NCI-H524 treated with DMSO at 0.1 percent for 48 hours (cell line): ENCODE data around the gene RHBG.

Experiments used
- DNase-seq: peaks from one replicate; lab custom pipeline; 2025; lab: John Stamatoyannopoulos, UW

Gene RHBG

DNA sequence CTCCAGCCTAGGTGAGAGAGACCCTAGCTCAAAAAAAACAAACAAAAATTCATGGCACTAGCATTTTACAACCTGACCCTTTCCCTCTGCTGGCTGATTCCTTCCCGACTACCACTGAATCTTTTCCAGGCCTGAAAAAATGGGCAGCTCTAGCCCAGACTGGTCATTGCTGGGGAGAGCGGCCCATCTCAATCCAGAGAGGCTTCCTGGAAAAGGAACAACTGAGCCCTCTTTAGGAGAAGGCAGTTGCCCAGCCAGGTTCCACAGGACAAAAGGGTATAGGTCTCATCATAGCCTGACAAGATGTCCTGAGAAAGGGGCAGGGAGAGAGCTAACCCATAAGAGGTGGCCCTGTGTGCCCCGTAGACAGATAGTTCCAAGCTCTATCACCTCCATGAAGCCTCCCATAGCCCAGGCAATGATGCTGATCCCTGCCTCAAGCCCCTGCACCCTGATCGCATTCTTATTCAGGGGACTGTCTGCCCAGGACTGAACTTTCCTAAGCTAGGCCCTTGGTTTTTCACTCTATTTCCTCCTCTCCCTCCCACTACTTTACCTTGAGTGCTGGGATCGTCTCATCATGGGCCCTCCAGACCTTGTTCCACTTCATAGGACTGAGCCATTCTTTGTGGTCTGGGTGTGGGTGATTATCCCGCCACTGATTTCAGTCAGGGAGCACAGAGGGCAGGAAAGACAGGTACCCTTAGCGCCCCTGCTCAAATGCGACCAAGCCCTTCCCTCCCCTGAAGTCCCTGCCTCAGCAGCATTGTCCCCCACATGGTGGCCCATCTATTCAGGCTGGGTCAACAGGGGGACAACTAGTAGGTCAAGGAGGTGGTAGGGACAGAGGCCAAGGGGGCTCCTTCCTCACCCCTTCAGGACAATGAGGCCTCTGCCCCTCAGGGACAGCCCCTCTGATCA is 18.2 kb downstream of the RHBG start:
- no peak for DNase-seq

DNA sequence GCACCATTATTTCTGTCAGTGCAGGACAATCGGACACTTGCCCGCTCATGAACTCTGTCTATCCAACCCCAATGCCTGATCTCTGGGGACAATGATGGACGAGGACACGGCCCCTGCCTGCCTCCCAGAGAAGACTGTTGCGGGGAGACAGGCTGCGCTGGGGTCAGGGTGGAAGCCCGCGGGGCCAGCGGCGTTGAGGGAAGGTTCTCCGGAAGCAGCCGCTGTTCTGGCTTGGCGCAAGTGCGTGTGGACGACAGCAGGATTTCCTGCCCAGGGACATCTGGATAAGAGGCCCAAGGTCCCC is 18.8 kb downstream of the RHBG start:
- DNase-seq = no peak

DNA sequence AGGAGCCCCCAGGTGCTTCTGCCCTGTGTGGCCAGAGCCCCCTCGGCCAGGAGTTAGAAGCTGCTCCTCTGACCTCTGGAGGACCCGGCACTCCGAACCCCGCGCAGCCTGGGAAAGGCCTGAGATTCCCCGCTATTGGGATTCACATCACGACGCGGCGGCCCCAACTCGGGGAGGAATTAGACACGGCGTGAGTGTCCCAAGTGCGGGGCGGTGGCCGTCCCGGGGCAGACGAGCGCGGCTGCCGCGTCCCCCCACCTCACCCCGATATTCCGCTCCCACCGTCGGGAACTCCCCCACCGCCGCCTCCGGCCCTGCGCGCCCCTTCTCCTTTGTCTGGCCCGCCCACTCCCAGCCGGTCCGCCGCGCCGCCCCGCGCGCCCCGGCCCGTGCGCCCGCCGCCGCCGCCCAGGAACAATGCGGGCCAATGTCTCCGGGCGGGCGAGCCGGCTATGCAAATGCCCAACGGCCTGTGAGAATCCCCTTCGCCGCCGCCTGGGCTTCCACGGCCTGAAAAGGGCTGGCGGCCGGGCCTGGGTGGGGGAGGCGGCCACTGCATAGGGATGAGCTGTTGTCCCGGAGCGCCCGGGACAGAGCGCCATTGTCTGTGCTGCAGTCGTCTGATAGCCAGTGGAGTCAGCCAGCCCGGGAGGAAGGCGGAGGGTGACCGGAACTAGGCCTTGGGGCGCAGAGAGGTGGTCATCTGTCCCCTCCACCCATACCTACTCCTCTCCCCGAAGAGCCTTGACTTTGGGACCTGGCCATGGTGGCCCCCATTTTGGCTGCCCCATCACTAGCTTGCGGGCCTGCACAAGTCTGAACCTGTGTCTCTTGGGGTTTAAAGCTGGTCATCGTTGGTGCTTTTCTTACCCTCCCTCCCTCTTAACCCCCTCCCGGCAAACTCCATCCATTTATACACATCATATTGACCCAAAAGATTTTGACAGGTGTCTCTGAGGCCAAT is 19.4 kb downstream of the RHBG start:
- no peak for DNase-seq

- DNase-seq = no peak
Observed at GRCh38 chr1:156389311-156389710, 20.3 kb downstream of the RHBG start.

- no peak for DNase-seq
Observed at GRCh38 chr1:156390469-156391365, 21.7 kb downstream of the RHBG start.

DNA sequence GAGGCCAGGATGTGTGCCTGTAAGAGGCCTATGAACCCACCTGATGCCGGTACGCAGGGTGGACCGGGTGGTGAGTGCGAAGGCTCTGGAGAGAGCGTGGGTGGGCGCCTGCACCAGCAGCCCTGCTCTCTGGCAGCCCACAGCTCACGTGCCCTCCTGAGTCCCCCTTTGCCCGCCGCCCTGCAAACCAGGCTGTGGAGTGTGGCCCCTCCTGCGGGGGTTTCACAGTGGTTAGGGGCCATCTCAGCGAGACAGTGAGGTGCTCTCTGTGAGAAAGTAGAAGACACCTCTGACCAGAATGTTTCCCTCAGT is 22.3 kb downstream of the RHBG start:
- no peak for DNase-seq

DNA sequence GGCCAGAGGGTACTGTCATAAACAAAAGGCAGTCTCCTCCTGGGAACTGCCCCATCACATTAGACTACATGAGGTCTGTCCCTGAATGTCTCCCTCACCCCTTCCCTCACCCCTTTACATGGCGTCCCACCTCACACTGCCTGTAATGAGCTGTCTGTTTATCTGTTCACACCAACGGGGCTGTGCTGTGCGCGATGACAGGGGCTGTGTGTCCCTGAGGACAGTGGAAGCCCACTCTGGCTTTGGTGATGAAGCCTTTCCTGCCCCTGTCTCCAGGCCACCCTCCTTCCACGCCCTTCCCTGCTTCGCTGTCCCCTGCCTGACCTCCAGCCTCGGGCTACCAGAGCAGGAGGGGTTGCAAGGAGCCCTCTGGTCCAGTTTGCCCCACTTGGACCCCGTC is 22.7 kb downstream of the RHBG start:
- DNase-seq = no peak

GRCh38 chr1:156392452-156392853 is 23.4 kb downstream of the RHBG start:
- DNase-seq = peak; percentile 71

GRCh38 chr1:156393095-156393494 is 24.1 kb downstream of the RHBG start:
- DNase-seq = no peak

- no peak for DNase-seq
Observed at GRCh38 chr1:156394082-156394481, 25.1 kb downstream of the RHBG start.

- DNase-seq = no peak
Observed at GRCh38 chr1:156394835-156395461, 25.9 kb downstream of the RHBG start.

DNA sequence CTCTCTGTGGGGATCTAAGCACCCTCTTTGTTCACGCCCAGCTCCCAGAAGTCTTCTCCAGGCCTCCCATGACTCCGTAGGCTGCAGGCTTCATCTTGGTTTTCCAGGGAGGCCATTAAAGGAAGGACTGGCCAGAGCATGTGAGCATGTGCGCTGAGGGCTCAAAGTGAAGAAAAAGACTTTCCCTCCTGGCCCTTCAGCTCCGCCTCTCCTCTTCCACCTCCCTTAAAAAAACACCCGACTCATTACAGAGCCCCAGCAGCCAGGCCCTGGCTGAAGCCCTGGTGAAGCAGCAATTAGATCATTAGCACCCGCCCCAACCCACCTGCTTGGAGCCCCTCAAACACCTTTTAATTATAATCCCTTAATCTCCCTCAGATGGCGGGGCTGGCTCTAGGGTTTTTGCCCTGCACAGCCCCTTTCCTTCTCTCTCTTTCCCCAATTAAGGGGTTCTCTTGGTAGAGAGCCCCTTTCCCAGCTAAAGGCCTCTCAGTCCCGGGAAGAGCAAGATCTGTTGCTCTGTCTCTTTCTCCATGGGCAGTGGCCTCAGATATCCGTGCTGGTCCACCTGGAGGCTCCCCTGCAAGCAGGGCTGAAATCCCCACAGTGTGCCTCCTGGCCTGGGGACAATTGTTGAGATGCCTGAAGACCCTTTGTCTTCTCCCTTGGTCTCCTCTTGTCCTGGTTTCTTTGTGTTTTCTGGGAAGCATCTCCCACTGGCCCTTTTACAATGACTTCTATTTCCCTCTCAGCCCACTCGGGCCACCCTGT is 30.5 kb downstream of the RHBG start:
- peak; percentile 73 for DNase-seq

DNA sequence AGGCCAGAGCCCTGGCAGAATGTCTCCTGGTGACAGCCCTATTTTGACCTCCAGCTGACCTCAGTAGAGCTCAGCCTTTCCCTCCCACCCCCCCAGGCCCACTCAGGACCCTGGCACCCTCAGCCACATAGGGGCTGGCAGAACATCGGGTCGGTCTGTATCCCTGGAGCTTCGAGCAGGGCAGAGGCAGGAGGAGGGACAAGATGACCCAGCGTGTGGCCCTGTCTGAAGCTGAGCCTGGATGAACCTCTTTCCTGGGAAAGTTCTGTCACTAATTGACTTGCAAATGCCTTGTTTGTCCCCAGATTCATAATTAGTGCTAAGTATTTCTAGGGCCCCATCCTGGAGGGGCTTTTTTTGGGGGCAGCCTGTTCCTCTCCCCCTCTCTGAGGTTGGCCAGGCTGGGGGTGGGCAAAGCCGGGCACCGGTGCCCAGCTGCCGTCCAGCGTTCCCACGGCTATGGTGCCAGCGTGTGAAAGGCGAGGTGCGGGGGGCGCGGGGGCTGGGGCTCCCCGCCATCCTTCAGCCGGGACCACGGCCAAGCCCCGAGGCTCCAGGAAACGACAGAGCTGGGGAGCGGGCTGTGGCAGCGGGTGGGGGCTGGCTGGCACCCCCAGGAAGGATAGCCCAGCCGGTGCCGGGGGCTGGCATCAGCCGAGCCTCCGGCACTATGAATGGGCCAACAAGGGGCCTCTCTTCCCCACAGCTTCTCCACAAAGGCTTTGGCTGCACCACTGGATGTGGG is 31.4 kb downstream of the RHBG start:
- DNase-seq = no peak

DNA sequence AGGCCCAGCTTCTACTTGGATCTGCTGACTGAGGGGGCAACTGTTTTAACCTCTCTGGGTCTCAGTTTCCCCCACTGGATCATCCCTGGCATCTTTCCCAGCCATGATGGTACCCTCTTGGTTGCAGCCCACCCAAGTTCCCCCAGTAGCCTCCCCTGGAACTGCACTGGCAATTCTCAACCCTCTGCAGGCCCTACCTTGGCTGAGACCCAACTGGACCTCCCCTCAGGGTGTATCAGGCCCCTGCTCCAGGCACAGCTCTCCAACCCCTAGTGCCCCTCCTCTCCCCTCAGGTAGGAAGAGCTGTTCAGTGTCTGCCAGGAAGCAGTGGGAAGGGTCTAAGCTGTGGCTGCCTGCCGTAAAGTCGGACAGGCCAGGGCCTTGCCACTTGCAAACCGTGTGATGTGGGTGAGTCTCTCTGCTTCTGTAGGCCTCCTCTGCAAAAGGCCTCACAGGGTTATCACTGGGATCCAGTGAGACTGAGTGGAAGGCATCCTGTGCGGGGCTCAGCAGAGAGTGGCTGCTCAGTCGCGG is 32.1 kb downstream of the RHBG start:
- no peak for DNase-seq

- no peak for DNase-seq
Observed at GRCh38 chr1:156401681-156402081, 32.7 kb downstream of the RHBG start.

- DNase-seq = no peak
Observed at GRCh38 chr1:156402331-156403020, 33.5 kb downstream of the RHBG start.

GRCh38 chr1:156405670-156406069 is 36.7 kb downstream of the RHBG start:
- DNase-seq = no peak

DNA sequence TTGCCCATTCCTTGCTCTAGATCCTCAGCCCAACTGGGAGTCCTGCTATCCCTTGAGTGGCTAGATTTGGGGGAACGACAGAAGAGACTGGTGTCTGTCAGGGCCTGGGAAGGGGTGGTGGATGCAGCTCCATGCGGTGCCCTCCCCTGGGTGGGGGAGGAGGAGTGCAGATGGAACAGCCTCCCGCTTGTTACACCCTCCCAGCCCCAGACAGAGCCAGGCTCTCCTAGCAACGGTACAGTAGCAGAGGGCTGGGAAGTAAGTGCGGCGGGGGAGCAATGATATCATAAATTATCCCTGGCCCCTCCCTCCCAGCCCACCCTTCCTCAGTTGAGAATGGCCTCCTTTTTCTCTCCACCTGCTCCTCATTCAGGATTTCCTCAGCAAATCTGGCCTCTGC is 37.2 kb downstream of the RHBG start:
- DNase-seq = peak; percentile 25

- DNase-seq = peak; percentile 88
Observed at GRCh38 chr1:156407344-156407743, 38.3 kb downstream of the RHBG start.
